Gastroesophageal sphincter (tissue), 3 donors: ENCODE data around the gene LYVE1.

Experiments used
- EP300 ChIP-seq: sonication (generic); formaldehyde crosslinking; IDR thresholded peaks from one replicate; pipeline ENCODE4 v1.6.1; 2017; ENCODE audit warnings: antibody characterized with exemption, mild to moderate bottlenecking
- POLR2AphosphoS5 ChIP-seq: sonication (generic); formaldehyde crosslinking; IDR thresholded peaks from one replicate; pipeline ENCODE4 v1.6.1; 2017; ENCODE audit warnings: antibody characterized with exemption
- TF ChIP-seq, protein P1 (sequence below), 4 experiments: fragments of 200-600 bp in 2 of 4; fragments of 450-650 bp in 2 of 4; sonication (generic) in 1 of 4; IDR thresholded peaks; one replicate each; pipeline ENCODE4 v1.5.1; 2017 to 2019; ENCODE audit warnings: antibody characterized with exemption in 4 of 4, mild to moderate bottlenecking in 2 of 4, moderate library complexity in 2 of 4

DNA sequence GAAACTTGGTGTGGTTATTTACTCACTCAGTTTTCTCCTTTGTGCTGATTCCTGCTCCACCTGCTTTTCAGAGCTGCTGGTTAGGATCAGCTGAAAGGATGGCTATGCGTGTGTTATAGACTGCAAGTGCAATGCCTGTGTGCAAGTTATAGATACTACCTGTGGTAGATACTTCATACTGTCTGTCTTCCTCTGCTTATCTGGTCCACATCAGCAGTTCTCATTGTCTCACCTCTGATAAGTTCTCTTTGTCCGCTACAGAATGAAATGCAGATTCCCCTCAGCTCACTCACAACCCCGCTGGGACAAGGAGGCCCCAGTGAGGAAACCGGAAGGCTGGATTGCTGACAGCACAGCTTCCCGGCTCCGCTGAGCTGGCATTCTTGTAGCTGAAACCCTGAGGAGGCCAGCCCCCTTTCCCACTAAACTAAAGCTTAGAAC is 37.5 kb upstream of the LYVE1 start:
- TF ChIP-seq EP300 (no peak), POLR2AphosphoS5 (peak; percentile 59)
- TF ChIP-seq, protein P1, sequence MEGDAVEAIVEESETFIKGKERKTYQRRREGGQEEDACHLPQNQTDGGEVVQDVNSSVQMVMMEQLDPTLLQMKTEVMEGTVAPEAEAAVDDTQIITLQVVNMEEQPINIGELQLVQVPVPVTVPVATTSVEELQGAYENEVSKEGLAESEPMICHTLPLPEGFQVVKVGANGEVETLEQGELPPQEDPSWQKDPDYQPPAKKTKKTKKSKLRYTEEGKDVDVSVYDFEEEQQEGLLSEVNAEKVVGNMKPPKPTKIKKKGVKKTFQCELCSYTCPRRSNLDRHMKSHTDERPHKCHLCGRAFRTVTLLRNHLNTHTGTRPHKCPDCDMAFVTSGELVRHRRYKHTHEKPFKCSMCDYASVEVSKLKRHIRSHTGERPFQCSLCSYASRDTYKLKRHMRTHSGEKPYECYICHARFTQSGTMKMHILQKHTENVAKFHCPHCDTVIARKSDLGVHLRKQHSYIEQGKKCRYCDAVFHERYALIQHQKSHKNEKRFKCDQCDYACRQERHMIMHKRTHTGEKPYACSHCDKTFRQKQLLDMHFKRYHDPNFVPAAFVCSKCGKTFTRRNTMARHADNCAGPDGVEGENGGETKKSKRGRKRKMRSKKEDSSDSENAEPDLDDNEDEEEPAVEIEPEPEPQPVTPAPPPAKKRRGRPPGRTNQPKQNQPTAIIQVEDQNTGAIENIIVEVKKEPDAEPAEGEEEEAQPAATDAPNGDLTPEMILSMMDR (IDR thresholded peaks at IDR 0.05): no peak
